GM12864 (cell line): ENCODE results near the gene CLCN2.

ENCODE experiments used
- DNase-seq: peaks from one replicate; pipeline ENCODE4 v3.0.0-alpha.2; 2011; ENCODE audit warnings: low read depth
- H3K4me3 ChIP-seq: 2 replicates; pipeline ENCODE4 v1.5.1; 2011; ENCODE audit warnings: mild to moderate bottlenecking, low read depth, low read length, control low read depth
- TF ChIP-seq, protein P1 (sequence below): IDR thresholded peaks from 2 replicates; pipeline ENCODE4 v1.5.1; 2011; ENCODE audit warnings: low read depth, mild to moderate bottlenecking, moderate library complexity, low read length, control low read depth, inconsistent platforms; ENCODE audit errors: missing control alignments

The CLCN2 gene

DNA sequence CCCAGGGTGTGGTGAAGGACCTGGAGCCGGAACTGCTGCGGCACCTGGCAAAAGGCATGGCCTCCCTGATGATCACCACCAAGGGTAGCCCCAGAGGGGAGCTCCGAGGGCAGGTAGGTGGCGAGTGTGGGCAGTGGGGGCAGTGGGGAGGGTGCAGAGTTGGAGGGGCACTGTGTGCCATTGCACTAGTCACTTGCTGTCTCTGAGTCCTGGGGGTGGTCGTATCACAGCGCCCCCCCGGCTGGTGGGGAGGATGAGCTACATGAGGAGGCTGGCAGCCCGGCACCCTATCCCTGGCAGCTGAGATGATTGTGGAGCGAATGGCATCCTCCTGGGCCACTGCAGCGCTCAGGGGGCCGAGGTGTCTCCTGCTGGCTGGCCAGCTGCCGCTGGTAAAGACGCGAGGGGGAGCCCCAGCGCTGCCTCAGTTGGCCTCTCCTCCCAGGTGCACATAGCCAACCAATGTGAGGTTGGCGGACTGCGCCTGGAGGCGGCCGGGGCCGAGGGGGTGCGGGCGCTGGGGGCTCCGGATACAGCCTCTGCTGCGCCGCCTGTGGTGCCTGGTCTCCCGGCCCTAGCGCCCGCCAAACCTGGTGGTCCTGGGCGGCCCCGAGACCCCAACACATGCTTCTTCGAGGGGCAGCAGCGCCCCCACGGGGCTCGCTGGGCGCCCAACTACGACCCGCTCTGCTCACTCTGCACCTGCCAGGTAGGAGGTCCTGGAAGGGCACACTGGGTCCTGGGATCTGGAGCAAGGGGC, 24.8 kb upstream of the CLCN2 start:
- no peak for DNase-seq
- TF ChIP-seq, protein P1, sequence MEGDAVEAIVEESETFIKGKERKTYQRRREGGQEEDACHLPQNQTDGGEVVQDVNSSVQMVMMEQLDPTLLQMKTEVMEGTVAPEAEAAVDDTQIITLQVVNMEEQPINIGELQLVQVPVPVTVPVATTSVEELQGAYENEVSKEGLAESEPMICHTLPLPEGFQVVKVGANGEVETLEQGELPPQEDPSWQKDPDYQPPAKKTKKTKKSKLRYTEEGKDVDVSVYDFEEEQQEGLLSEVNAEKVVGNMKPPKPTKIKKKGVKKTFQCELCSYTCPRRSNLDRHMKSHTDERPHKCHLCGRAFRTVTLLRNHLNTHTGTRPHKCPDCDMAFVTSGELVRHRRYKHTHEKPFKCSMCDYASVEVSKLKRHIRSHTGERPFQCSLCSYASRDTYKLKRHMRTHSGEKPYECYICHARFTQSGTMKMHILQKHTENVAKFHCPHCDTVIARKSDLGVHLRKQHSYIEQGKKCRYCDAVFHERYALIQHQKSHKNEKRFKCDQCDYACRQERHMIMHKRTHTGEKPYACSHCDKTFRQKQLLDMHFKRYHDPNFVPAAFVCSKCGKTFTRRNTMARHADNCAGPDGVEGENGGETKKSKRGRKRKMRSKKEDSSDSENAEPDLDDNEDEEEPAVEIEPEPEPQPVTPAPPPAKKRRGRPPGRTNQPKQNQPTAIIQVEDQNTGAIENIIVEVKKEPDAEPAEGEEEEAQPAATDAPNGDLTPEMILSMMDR, result no peak
- no peak overlapping the region for H3K4me3 ChIP-seq

DNA sequence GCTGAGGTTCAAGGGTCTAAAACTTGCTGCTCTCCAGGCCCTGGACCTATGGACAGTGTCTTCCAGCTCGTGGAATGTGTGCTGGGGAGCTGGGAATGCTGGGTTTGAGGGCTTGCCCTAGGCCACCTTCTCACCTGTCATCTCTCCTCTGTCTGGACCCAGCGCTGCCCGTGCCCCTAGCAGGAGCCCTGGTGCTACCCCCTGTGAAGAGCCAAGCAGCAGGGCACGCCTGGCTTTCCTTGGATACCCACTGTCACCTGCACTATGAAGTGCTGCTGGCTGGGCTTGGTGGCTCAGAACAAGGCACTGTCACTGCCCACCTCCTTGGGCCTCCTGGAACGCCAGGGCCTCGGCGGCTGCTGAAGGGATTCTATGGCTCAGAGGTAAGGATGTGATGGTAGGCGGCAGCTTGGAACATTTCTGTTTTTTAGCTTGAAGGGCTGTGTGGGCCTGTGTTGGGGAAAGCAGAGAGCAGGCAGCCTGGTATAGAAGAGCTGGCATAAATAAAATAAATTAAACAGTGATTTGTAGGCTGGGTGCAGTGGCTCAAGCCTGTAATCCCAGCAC, 23.5 kb upstream of the CLCN2 start:
- TF ChIP-seq, protein P1, result no peak
- no peak overlapping the region for H3K4me3 ChIP-seq
- no peak for DNase-seq

DNA sequence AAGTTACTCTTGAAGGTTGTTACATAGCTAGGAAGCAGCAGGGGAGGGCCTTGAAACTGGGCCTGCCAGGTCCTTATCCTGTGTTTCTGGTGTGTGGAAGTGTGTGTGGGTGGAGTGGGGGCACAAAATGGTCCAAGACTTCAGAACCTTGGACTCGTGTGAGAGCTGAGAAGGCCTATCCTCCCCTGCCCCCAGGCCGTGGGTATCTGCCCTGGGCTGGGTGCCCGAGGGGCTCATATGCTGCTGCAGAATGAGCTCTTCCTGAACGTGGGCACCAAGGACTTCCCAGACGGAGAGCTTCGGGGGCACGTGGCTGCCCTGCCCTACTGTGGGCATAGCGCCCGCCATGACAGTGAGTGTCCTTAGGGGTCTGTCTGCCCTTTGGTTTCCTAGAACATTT, 22.9 kb upstream of the CLCN2 start:
- TF ChIP-seq, protein P1, result no peak
- no peak for DNase-seq
- H3K4me3 ChIP-seq, result no peak overlapping the region

DNA sequence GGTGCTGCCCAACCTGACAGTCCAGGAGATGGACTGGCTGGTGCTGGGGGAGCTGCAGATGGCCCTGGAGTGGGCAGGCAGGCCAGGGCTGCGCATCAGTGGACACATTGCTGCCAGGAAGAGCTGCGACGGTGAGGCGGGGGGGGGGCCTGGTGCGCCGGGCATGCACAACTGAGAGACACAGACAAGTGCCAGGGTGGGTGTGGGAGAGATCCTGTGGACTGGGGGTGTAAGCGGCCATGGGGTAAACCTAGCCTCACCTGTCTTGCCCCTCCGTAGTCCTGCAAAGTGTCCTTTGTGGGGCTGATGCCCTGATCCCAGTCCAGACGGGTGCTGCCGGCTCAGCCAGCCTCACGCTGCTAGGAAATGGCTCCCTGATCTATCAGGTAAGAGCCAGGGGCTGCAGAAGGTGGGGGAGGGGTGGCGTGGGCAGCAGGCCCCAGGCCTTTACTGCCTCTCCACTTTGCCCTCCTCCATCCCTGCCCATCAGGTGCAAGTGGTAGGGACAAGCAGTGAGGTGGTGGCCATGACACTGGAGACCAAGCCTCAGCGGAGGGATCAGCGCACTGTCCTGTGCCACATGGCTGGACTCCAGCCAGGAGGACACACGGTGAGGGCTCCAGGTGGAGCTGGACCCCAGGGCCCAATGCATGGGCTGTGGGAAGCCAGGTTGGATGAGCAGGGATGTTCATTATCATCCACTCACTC, 21.8 kb upstream of the CLCN2 start:
- DNase-seq, result no peak
- H3K4me3 ChIP-seq, result no peak overlapping the region
- TF ChIP-seq, protein P1, result no peak

DNA sequence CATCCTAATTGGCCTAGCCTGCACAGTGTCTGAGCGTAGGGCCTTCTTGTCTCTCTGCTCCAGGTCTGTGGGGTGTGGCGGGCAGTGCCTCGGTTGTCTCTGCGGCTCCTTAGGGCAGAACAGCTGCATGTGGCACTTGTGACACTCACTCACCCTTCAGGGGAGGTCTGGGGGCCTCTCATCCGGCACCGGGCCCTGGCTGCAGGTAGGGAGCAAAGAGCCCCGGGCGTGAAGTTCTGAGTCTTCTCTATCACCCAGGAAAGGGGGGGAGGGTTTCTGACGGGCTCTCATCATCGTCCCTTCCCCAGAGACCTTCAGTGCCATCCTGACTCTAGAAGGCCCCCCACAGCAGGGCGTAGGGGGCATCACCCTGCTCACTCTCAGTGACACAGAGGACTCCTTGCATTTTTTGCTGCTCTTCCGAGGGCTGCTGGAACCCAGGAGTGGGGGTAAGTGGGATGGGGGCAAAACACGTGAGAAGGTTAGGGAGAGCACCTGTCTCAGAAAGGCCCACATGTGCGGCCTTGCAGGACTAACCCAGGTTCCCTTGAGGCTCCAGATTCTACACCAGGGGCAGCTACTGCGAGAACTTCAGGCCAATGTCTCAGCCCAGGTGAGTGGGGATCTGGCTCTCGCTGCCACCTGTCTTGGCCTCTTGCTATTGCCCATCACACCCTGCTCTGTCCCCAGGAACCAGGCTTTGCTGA, 21.1 kb upstream of the CLCN2 start:
- no peak overlapping the region for H3K4me3 ChIP-seq
- TF ChIP-seq, protein P1, result no peak
- no peak for DNase-seq

DNA sequence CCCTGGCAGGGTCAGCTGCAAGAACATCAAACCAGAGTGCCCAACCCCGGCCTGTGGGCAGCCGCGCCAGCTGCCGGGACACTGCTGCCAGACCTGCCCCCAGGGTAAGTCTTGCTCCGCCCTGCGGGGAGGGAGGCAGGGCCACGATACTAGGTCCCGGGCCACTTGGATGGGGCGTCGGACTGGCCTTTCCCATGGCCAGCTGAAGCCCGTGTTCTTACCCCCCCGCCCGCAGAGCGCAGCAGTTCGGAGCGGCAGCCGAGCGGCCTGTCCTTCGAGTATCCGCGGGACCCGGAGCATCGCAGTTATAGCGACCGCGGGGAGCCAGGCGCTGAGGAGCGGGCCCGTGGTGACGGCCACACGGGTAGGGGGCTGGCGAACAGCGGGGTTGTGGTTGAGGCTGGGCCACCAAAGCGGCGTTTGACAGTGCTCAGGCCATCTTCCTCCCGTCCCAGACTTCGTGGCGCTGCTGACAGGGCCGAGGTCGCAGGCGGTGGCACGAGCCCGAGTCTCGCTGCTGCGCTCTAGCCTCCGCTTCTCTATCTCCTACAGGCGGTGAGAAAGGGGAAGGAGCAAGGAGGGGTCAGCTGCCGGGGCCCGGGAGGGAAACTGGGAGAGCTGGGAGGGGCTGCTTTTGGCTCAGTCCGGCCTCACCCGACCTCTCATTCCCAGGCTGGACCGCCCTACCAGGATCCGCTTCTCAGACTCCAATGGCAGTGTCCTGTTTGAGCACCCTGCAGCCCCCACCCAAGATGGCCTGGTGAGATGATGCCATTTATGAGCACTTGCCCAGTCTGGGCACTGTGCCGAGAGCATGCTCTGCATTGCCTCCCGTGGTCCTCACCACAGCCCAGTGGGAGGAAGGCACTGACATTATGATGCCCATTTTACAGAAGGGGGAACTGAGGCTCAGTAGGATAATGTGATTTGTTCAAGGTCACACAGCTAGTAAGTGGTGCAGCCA, 20.1 kb upstream of the CLCN2 start:
- H3K4me3 ChIP-seq, result no peak overlapping the region
- no peak for DNase-seq
- TF ChIP-seq, protein P1, result no peak
